GF-D8 (cell line): ENCODE results near the gene DDX47.

Source experiments
- DNase-seq: peaks from one replicate; lab custom pipeline; 2025; lab: John Stamatoyannopoulos, UW

The DDX47 gene

GRCh38 chr12:12813120-12814101 lies at the start of gene DDX47:
Gene DDX47 (plus strand): TSS chr12:12813346. CDS start chr12:12813368, 22 bp downstream.
- peak; percentile 46 for DNase-seq

GRCh38 chr12:12764824-12765223 lies 48.3 kb upstream of the DDX47 start:
- DNase-seq = no peak

DNA sequence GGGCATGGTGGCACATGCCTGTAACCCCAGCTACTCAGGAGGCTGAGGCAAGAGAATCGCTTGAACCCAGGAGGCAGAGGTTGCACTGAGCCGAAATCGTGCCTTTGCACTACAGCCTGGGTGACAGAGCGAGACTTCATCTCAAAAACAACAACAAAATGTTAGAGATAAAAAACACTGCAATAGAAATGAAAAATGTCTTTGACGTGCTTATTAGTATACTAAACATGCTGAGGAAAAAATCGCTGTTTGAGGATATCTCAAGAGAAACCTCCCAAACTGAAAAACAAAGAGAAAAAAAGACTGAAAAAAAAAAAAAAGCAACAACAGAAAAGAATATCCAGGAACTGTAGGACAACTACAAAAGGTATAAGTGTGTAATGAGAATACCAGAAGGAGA lies 42.9 kb upstream of the DDX47 start:
- DNase-seq = no peak

DNA sequence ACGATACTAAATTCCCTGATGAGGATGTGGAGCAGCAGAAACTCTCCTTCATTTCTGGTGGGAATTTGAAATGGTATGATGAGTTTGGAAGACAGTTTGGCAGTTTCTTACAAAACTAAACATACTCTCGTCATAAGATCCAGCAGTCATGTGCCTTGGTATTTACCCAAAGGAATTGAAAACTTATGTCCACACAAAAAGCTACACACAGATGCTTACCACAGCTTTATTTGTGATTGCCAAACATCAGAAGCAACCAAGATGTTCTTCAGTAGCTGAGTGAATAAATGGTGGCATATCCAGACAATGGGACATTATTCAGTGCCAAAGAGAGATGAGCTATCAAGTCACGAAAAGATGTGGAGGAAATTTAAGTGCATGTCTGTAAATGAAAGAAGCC lies 38.4 kb upstream of the DDX47 start:
- no peak for DNase-seq

GRCh38 chr12:12776261-12776660 lies 36.9 kb upstream of the DDX47 start:
- no peak for DNase-seq

DNA sequence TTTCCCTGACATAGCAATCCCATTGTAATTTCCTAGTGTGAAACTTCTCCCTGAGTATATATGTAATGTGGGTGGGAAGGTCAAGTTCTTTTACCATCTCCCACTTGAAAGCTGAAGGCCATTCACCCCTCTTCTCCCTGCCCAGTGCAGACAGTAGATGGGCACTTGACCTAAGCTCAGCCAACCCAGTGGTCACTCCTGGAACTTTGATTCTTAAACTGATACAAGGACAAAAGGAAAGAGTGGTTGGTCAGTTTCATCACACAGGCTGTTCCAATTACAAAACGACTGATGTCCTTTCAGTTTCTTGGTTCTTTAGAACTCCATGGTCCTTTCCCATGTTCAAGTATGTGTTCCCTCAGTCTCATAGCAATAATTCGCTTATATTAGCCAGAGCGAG lies 36.1 kb upstream of the DDX47 start:
- DNase-seq = no peak

GRCh38 chr12:12779007-12779406 lies 34.1 kb upstream of the DDX47 start:
- no peak for DNase-seq

DNA sequence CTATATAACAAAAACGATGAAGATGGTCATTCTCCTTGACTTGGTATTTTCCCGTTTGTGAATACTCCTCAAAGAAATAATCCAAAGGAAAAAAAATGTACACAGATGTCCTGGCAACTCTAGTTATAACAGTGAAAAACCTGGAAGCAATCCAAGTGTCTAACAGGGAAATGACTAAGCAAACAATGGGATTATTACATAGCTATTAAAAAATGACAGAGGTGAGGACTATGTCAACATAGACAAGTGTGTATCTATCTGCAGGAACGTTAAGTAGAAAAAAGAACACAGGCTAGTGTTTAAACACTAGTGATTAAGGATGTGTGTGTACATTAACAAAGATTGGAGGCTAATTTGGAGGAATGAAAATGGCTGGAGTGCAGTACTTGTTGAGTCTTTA lies 33.6 kb upstream of the DDX47 start:
- DNase-seq = no peak

GRCh38 chr12:12784116-12784515 lies 29.0 kb upstream of the DDX47 start:
- DNase-seq = no peak

DNA sequence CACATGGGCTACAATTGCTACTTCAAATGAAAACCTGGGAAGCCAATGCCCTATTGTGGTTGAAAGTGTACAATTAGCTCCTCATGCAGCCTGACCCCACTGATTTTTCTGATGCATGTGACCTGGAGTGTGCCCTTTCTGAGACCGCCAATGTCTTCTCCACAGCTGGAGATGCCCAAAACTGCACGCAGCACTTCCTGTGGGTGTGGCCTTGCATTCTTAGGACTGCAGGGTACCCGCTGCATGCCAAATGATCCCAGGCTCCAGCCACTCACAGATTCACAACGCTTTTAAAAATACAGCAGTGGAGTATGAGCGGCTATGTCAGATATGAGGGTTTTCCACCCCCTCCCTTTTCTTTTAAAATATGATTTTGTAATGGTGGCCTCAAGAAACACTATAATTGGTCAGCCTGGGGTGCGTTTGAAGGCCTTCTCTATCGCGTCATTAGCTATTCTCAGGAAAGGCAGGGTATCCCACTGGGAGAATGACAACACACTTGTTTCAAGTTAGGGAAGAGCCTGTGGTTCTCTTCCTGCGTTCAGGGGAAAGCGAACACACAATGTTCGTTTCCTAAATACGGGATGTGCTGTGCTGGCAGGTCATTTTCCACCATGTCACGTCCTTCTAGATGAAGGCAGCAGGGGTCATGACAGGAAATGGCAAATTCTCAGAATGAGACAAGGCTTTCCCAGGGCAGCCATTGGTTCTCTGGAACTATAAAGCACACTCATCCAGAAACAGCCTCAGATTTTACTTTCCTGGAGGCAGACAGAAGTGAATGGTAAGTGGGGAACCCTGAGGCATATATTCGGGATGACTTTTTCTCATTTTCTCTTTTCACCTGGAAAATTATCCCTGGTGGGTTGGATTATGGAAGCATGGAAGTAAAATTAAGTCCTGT lies 28.0 kb upstream of the DDX47 start, which contains the start of gene APOLD1:
Gene APOLD1 (plus strand): TSS at position 749 of the 904 bp plus-strand sequence. CDS start 33 bp downstream, at position 782.
- DNase-seq = no peak

DNA sequence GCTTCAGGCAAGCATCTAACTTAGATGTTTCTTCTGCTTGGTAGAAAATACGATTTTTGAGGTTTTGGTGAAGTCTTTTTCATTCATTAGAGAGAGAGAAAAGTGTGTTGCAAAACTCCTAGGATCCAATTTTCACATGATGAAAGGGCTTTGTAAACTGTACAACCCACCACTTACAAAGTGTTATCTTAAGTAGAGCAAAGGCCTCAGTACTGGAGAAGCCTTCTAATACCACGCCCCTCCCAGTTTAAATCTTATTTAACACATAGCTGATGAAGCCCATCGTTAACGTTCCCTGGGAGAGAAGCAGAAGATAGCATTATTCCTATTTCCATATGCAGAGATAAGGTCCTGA lies 26.8 kb upstream of the DDX47 start:
- DNase-seq = no peak

DNA sequence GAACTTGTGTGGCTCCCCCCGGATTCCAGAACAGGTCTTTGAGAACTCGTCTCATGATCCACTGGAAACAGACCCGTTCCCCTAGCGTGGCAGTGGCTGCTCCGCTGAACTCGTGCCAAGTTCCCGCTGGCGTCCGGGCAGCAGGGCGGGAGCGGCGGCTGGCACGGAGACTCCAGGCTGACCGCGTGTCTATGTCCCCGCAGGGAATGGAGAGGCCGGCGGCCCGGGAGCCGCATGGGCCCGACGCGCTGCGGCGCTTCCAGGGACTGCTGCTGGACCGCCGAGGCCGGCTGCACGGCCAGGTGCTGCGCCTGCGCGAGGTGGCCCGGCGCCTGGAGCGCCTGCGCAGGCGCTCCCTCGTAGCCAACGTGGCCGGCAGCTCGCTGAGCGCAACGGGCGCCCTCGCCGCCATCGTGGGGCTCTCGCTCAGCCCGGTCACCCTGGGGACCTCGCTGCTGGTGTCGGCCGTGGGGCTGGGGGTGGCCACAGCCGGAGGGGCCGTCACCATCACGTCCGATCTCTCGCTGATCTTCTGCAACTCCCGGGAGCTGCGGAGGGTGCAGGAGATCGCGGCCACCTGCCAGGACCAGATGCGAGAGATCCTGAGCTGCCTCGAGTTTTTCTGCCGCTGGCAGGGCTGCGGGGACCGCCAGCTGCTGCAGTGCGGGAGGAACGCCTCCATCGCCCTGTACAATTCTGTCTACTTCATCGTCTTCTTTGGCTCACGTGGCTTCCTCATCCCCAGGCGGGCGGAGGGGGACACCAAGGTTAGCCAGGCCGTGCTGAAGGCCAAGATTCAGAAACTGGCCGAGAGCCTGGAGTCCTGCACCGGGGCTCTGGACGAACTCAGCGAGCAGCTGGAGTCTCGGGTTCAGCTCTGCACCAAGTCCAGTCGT lies 26.2 kb upstream of the DDX47 start:
- DNase-seq = peak; percentile 20

GRCh38 chr12:12788131-12788530 lies 25.0 kb upstream of the DDX47 start:
- DNase-seq = no peak

DNA sequence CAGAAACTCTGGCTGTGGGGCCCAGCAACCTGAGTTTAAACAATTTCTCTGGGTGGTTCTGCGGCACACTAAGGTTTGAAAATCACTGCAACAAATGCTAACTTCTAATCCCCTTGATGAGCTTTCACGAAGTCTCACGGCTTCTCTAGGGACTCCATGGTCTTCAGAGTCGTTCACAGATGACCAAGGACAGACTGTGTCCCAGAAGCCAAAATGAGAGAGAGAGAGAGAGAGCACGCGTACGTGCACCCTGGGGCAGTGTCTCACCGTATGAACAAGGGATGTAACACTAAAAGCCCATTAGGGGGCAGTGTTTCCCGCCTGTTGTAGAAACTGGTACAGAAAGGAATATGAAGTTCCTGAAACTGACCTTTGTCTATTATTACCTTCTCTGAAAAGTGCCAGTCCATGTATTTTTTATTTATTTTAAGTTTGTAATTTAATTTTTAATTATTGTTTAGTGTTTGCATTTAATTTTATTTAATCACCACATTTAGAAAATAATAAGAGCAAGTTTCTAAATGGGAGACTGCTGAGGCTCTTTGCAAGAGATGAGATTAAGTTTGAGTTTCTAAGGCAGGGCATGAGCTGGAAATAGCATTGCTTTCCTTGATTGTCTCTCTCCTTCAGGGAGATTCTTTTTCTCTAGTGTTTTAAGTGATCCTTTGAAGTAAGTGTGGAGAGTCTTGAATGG lies 24.3 kb upstream of the DDX47 start:
- DNase-seq = peak; percentile 30

GRCh38 chr12:12790956-12791355 lies 22.2 kb upstream of the DDX47 start:
- DNase-seq = no peak

- DNase-seq = no peak
Observed at GRCh38 chr12:12791756-12792369, 21.3 kb upstream of the DDX47 start.

DNA sequence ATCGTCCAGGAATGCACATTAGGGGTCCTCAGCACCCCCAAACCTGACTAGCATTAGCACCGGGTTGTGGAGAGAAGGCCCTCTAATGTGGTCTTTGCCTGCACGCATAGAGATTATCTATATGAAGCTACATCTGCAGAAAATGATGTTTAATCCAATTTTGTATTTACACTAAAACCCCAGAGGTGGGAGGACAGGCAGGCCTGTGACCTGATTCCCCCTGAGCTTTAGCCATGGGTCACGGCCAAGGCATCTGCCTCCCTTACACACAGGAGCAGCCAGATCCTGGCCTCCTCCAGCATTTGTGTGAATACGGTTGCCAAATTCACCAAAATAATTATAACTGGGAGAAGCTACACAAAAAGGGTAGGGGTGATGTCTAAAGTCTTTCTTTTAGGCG lies 20.7 kb upstream of the DDX47 start:
- DNase-seq = no peak

GRCh38 chr12:12794686-12795085 lies 18.5 kb upstream of the DDX47 start:
- DNase-seq = no peak

GRCh38 chr12:12796171-12796570 lies 17.0 kb upstream of the DDX47 start:
- no peak for DNase-seq

GRCh38 chr12:12796928-12797793 lies 16.0 kb upstream of the DDX47 start:
- DNase-seq = no peak
